Measurements from ENCODE around the gene KRTAP4-8. TPM values are rescaled to one million over a fixed set of nuclear protein-coding genes. Genes with fewer than 3 reads are reported as not detected.

The KRTAP4-8 gene
- polyA plus RNA-seq, 1 of the 3 experiments (the other 2 are of a cell fraction) = not detected

- no peak for DNase-seq
- ChIA-PET POLR2A (no interaction called here), CTCF (interaction anchor here (0.7 kb wide), 1 partner anchor 48 kb away, joined by 3 read pairs; no protein-coding TSS in a partner anchor)
- H3K36me3 ChIP-seq (replicated peaks in 1 of 2; ENCODE audit: control insufficient read depth in 1 of 2, insufficient read depth in 2 of 2, low read length in 1 of 2) = peaks cover 0 to 4% of the 10 kb centered on the region in 2 experiments
- H2AFZ ChIP-seq (ENCODE audit: low read depth) = no peak overlapping the region
- WGBS (ENCODE audit: low lambda C conversion rate) = 38% methylated on average over 4 of the region's 4 CpGs
- no peak overlapping the region for H3K4me2 ChIP-seq
- no peak overlapping the region for H3K9ac ChIP-seq
- H3K9me2 ChIP-seq = no peaks in the 10 kb centered on the region
- H3K27ac ChIP-seq (ENCODE audit: low read depth in 2 of 2, low read length in 1 of 2) = no peak overlapping the region
- TF ChIP-seq FOSL2 (IDR thresholded peaks at IDR 0.05; ENCODE audit: borderline replicate concordance, low read depth) = no peak
- TF ChIP-seq PBX3 (IDR thresholded peaks at IDR 0.05) = no peak
- no peak for TF ChIP-seq ELF1 (IDR thresholded peaks at IDR 0.05)
- TF ChIP-seq NRF1 (IDR thresholded peaks at IDR 0.05; ENCODE audit: low read depth, low read length) = no peak
- no peak for TF ChIP-seq YY1 (IDR thresholded peaks at IDR 0.05; ENCODE audit: low read depth)
- TF ChIP-seq TEAD4 (IDR thresholded peaks at IDR 0.05; ENCODE audit: borderline replicate concordance, insufficient read depth) = no peak
- TF ChIP-seq GATA2 (CRISPR knock-in tag; IDR thresholded peaks at IDR 0.05) = no peak
- TF ChIP-seq EP300 (IDR thresholded peaks at IDR 0.05; ENCODE audit: borderline replicate concordance in 1 of 2, low read depth in 1 of 2, low read length in 1 of 2) = no peak
- TF ChIP-seq MAX (IDR thresholded peaks at IDR 0.05; ENCODE audit: low read depth) = no peak
- no peak for TF ChIP-seq CHD2 (IDR thresholded peaks at IDR 0.05; ENCODE audit: low read length, partially characterized antibody)
- no peak for TF ChIP-seq CTCF (IDR thresholded peaks at IDR 0.05)
- TF ChIP-seq FOXJ3 (CRISPR knock-in tag; IDR thresholded peaks at IDR 0.05) = no peak
- TF ChIP-seq TAF1 (IDR thresholded peaks at IDR 0.05; ENCODE audit: borderline replicate concordance, low read depth, low read length) = no peak
- TF ChIP-seq USF2 (IDR thresholded peaks at IDR 0.05; ENCODE audit: borderline replicate concordance, low read depth, low read length) = no peak
- no peak for TF ChIP-seq MEF2A (IDR thresholded peaks at IDR 0.05; ENCODE audit: borderline replicate concordance, low read depth)
- TF ChIP-seq RCOR1 (IDR thresholded peaks at IDR 0.05; ENCODE audit: low read length) = no peak
- TF ChIP-seq MXI1 (IDR thresholded peaks at IDR 0.05; ENCODE audit: low read depth, low read length) = no peak
- H3K79me2 ChIP-seq (ENCODE audit: insufficient read depth) = no peaks in the 10 kb centered on the region
- H3K27me3 ChIP-seq (ENCODE audit: insufficient read depth) = no peaks in the 10 kb centered on the region
- no peak overlapping the region for H3K4me3 ChIP-seq (ENCODE audit: low read depth in 2 of 2, low read length in 1 of 2)
- peaks cover 0 to 5% of the 10 kb centered on the region in 2 experiments; a peak in 1 of 4 replicates for H3K4me1 ChIP-seq (ENCODE audit: control insufficient read depth in 1 of 2, insufficient read depth in 2 of 2, low read depth in 1 of 2, low read length in 1 of 2)
- no peaks in the 10 kb centered on the region for H4K20me1 ChIP-seq (ENCODE audit: insufficient read depth)
- peaks cover 13% of the 10 kb centered on the region for H3F3A ChIP-seq (replicated peaks; ENCODE audit: insufficient read depth)
- H3K9me3 ChIP-seq = no peaks in the 10 kb centered on the region
Observed at GRCh38 chr17:41054025-41054424, 43.9 kb downstream of the KRTAP4-8 start.

Measured in SK-N-SH (cell line).